GM19328 (cell line): ENCODE results near the gene BMPR1A.
"Not testable (repeated sequence)": the region's sequence is repeated elsewhere in the genome, so short reads cannot be mapped to it uniquely, and the experiment has no call there.

ENCODE experiments used
- ATAC-seq: cut with Tn5 transposase; IDR thresholded peaks from one replicate; pipeline ENCODE4 v1.9.1; 2021; ENCODE audit warnings: mild to moderate bottlenecking, moderate library complexity; ENCODE audit not compliant: unreplicated experiment

The BMPR1A gene

GRCh38 chr10:86963341-86963919, 207.0 kb downstream of the BMPR1A start:
- no peak for ATAC-seq

- ATAC-seq: no peak
These were observed 207.8 kb downstream of the BMPR1A start for GRCh38 chr10:86964061-86964846.

- no peak for ATAC-seq
These were observed 208.4 kb downstream of the BMPR1A start for GRCh38 chr10:86964847-86965190.

GRCh38 chr10:86965986-86966654, 209.7 kb downstream of the BMPR1A start:
- ATAC-seq: peak; percentile 33

- no peak for ATAC-seq
These were observed 211.1 kb downstream of the BMPR1A start for GRCh38 chr10:86967481-86967941.

- ATAC-seq: no peak
These were observed 212.0 kb downstream of the BMPR1A start, which contains the start of gene ADIRF for GRCh38 chr10:86968271-86968993. Gene ADIRF (plus strand): TSS chr10:86968482. CDS start chr10:86968545, 63 bp downstream.

GRCh38 chr10:86968994-86969355, 212.6 kb downstream of the BMPR1A start:
- ATAC-seq: no peak

GRCh38 chr10:86969421-86970041, 213.1 kb downstream of the BMPR1A start:
- ATAC-seq: no peak

GRCh38 chr10:86970162-86970981, 214.0 kb downstream of the BMPR1A start:
- ATAC-seq: no peak

- no peak for ATAC-seq
These were observed 214.5 kb downstream of the BMPR1A start for GRCh38 chr10:86970982-86971231.

GRCh38 chr10:86971232-86971991, 215.0 kb downstream of the BMPR1A start:
- peak; percentile 75 for ATAC-seq

GRCh38 chr10:86972613-86973380, 216.4 kb downstream of the BMPR1A start:
- no peak for ATAC-seq

- no peak for ATAC-seq
These were observed 218.1 kb downstream of the BMPR1A start for GRCh38 chr10:86974484-86974883.

- no peak for ATAC-seq
These were observed 220.1 kb downstream of the BMPR1A start for GRCh38 chr10:86976362-86977056.

GRCh38 chr10:86978457-86978856, 222.0 kb downstream of the BMPR1A start:
- ATAC-seq: not testable (repeated sequence)

- ATAC-seq: no peak
These were observed 222.9 kb downstream of the BMPR1A start for GRCh38 chr10:86979296-86979818.

GRCh38 chr10:86979977-86980448, 223.6 kb downstream of the BMPR1A start:
- no peak for ATAC-seq

- not testable (repeated sequence) for ATAC-seq
These were observed 224.6 kb downstream of the BMPR1A start for GRCh38 chr10:86981020-86981419.
